LNCaP clone FGC (cell line): Measurements from ENCODE around the gene SDF2L1.

Source experiments
- DNase-seq: peaks from one replicate; pipeline ENCODE4 v3.0.0-alpha.2; 2011; ENCODE audit warnings: low read depth
- H3K4me3 ChIP-seq: 2 replicates; pipeline ENCODE4 v1.5.1; 2011; ENCODE audit warnings: mild to moderate bottlenecking, low read depth, low read length, control low read depth
- CTCF ChIP-seq: IDR thresholded peaks from 2 replicates; pipeline ENCODE4 v1.5.1; 2012; ENCODE audit warnings: mild to moderate bottlenecking; ENCODE audit not compliant: control insufficient read depth, insufficient read depth; ENCODE audit errors: extremely low read depth

SDF2L1 gene

GRCh38 chr22:21659864-21660525 is 17.9 kb downstream of the SDF2L1 start:
- H3K4me3 ChIP-seq: no peak overlapping the region
- no peak for TF ChIP-seq CTCF
- DNase-seq: no peak

GRCh38 chr22:21660904-21661303 is 18.8 kb downstream of the SDF2L1 start:
- no peak for TF ChIP-seq CTCF
- no peak overlapping the region for H3K4me3 ChIP-seq

GRCh38 chr22:21661991-21662390 is 19.9 kb downstream of the SDF2L1 start:
- no peak overlapping the region for H3K4me3 ChIP-seq
- no peak for DNase-seq
- TF ChIP-seq CTCF: no peak

More at GRCh38 chr22:21660904-21661303, 18.8 kb downstream of the SDF2L1 start:
- no peak for DNase-seq

- no peak overlapping the region for H3K4me3 ChIP-seq
- TF ChIP-seq CTCF: no peak
- DNase-seq: no peak
Measured at GRCh38 chr22:21663738-21664137, 21.6 kb downstream of the SDF2L1 start.

GRCh38 chr22:21665047-21665851 is 23.1 kb downstream of the SDF2L1 start:
- H3K4me3 ChIP-seq: peak overlapping the region; percentile 59
- no peak for DNase-seq
- no peak for TF ChIP-seq CTCF

- H3K4me3 ChIP-seq: peak overlapping the region; percentile 59
- no peak for TF ChIP-seq CTCF
- DNase-seq: no peak
Measured at GRCh38 chr22:21666786-21667185, 24.7 kb downstream of the SDF2L1 start.
